ENCODE measurements around the gene CNPY1.

CNPY1 gene

DNA sequence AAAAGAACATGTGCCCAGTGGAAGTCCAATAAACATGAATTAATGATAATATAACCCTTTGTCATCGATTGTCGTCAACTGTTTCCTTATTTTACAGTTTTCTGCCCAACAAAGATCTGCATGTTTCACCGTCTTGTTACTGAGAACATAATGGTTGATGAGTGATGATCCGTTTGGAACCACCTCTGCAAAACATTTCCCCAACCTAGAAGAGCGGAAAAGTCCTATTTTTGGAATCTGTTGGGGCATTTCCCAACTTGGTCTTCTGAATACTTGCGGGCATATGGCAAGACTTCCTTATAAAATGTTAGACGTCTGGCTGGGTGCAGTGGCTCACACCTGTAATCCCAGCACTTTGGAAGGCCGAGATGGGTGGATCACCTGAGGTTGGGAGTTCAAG is 32.1 kb downstream of the CNPY1 start:
- TF ChIP-seq, protein P1, sequence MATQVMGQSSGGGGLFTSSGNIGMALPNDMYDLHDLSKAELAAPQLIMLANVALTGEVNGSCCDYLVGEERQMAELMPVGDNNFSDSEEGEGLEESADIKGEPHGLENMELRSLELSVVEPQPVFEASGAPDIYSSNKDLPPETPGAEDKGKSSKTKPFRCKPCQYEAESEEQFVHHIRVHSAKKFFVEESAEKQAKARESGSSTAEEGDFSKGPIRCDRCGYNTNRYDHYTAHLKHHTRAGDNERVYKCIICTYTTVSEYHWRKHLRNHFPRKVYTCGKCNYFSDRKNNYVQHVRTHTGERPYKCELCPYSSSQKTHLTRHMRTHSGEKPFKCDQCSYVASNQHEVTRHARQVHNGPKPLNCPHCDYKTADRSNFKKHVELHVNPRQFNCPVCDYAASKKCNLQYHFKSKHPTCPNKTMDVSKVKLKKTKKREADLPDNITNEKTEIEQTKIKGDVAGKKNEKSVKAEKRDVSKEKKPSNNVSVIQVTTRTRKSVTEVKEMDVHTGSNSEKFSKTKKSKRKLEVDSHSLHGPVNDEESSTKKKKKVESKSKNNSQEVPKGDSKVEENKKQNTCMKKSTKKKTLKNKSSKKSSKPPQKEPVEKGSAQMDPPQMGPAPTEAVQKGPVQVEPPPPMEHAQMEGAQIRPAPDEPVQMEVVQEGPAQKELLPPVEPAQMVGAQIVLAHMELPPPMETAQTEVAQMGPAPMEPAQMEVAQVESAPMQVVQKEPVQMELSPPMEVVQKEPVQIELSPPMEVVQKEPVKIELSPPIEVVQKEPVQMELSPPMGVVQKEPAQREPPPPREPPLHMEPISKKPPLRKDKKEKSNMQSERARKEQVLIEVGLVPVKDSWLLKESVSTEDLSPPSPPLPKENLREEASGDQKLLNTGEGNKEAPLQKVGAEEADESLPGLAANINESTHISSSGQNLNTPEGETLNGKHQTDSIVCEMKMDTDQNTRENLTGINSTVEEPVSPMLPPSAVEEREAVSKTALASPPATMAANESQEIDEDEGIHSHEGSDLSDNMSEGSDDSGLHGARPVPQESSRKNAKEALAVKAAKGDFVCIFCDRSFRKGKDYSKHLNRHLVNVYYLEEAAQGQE (IDR thresholded peaks at IDR 0.05; ENCODE audit: insufficient read depth in 1 of 2, low read depth in 2 of 2, low read length in 2 of 2): no peak
- TF ChIP-seq POLR2AphosphoS5 (IDR thresholded peaks at IDR 0.05; ENCODE audit: low read depth, low read length): no peak
- TF ChIP-seq TAF1 (IDR thresholded peaks at IDR 0.05; ENCODE audit: borderline replicate concordance, insufficient read depth, low read length): no peak
- no peak for TF ChIP-seq FOXP2 (optimal IDR thresholded peaks at IDR 0.05; ENCODE audit: borderline replicate concordance, extremely low read depth, extremely low read length, insufficient read depth)
- TF ChIP-seq SIN3A (IDR thresholded peaks at IDR 0.05; ENCODE audit: borderline replicate concordance, insufficient read depth, low read length): no peak

DNA sequence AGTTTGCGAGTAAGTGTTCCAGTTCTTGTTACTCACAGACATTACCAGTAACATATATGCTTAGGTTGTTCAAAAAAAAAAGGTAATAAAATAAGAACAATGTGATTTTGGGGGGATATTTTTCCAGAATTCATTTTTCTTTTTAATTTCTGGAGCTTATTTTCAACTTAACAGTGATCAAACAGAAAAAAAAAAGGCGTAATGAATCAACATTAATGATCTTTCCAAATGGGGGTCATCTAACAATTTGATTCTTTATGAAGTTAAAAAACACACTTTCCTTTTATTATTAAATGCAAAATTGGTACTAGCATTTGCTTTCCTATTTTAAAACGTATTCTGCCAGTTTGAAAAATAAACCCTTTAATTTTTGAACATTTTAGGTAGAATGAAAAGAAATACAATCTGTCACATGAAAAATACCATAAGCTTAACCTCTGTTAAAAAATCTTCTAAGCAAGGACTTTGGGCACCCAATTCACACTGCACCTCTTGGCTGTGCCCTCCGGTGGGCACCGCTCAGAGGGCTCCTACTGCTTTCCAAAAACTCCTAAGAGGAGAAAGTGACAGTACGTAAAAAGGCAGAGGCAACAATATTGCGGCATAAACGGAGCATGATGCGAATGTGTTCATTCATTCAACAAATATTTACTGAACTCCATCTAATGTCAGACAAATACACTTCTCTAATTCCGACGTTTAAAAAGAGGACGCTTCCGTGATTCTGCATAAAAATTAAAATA is 32.6 kb downstream of the CNPY1 start:
- TF ChIP-seq POLR2AphosphoS5 (IDR thresholded peaks at IDR 0.05; ENCODE audit: low read depth, low read length): no peak
- TF ChIP-seq TAF1 (IDR thresholded peaks at IDR 0.05; ENCODE audit: borderline replicate concordance, insufficient read depth, low read length): no peak
- TF ChIP-seq, protein P1 (IDR thresholded peaks at IDR 0.05; ENCODE audit: insufficient read depth in 1 of 2, low read depth in 2 of 2, low read length in 2 of 2): no peak
- TF ChIP-seq SIN3A (IDR thresholded peaks at IDR 0.05; ENCODE audit: borderline replicate concordance, insufficient read depth, low read length): no peak
- no peak for TF ChIP-seq FOXP2 (optimal IDR thresholded peaks at IDR 0.05; ENCODE audit: borderline replicate concordance, extremely low read depth, extremely low read length, insufficient read depth)

DNA sequence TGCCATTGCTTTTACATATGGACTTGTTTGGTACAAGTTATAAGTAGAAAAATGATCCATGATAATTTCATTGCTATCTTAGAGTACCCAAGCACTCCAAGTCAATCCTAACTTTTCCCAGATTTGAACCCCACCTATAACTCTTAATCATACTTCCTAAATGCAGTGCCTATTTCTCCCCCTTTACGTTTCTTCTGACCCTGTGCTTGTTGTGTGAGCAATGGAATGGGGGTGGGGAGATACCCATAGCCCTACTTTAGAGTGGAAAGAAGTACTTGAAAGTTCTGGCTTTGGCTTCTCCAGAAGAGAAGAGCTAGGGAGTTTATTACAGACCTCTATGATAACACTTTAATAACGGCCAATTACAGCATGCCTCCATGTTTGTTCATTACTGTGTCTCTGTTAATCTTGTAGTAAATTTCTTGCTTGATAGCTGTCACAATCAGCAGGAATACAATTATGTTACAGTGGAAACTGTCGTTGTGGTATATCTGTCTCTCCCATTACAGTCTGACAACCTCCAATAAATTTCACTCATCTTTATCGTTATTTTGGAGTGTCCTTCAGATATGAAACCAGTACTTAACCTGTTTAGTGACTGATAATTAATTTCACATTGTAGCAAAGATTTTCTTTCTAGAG is 34.0 kb downstream of the CNPY1 start:
- TF ChIP-seq, protein P1 (IDR thresholded peaks at IDR 0.05; ENCODE audit: insufficient read depth in 1 of 2, low read depth in 2 of 2, low read length in 2 of 2): no peak
- TF ChIP-seq SIN3A (IDR thresholded peaks at IDR 0.05; ENCODE audit: borderline replicate concordance, insufficient read depth, low read length) (no peak), FOXP2 (optimal IDR thresholded peaks at IDR 0.05; ENCODE audit: borderline replicate concordance, extremely low read depth, extremely low read length, insufficient read depth) (no peak), TAF1 (IDR thresholded peaks at IDR 0.05; ENCODE audit: borderline replicate concordance, insufficient read depth, low read length) (no peak)

DNA sequence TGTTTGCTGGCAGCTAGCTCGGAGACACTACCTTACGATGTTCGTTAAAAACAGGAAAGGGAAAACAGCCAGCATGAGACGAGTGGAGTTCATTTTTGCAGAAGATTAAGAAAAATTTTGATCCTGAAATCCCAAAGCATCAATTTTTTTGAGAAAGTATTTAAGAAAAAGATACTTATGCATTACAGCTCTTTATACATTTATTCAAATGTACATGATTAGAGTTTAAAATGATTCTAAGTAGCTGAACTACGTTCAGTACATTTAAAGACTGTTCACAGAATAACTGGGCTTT is 34.7 kb downstream of the CNPY1 start:
- TF ChIP-seq FOXP2 (optimal IDR thresholded peaks at IDR 0.05; ENCODE audit: borderline replicate concordance, extremely low read depth, extremely low read length, insufficient read depth) (no peak), POLR2AphosphoS5 (IDR thresholded peaks at IDR 0.05; ENCODE audit: low read depth, low read length) (no peak), SIN3A (IDR thresholded peaks at IDR 0.05; ENCODE audit: borderline replicate concordance, insufficient read depth, low read length) (no peak), TAF1 (IDR thresholded peaks at IDR 0.05; ENCODE audit: borderline replicate concordance, insufficient read depth, low read length) (no peak)
- TF ChIP-seq, protein P1 (IDR thresholded peaks at IDR 0.05; ENCODE audit: insufficient read depth in 1 of 2, low read depth in 2 of 2, low read length in 2 of 2): no peak
